NCI-H1092 (cell line): ENCODE results near the gene ZBTB17.

ENCODE experiments used
- DNase-seq: peaks from one replicate; lab custom pipeline; 2025; lab: John Stamatoyannopoulos, UW

The ZBTB17 gene

GRCh38 chr1:15960808-15961207 lies 15.1 kb downstream of the ZBTB17 start:
- DNase-seq = no peak

- DNase-seq = no peak
These were observed 16.0 kb downstream of the ZBTB17 start for GRCh38 chr1:15959827-15960446.

GRCh38 chr1:15959424-15959823 lies 16.5 kb downstream of the ZBTB17 start:
- DNase-seq = no peak

GRCh38 chr1:15958793-15959192 lies 17.1 kb downstream of the ZBTB17 start:
- no peak for DNase-seq

GRCh38 chr1:15958111-15958510 lies 17.8 kb downstream of the ZBTB17 start:
- DNase-seq = no peak

- no peak for DNase-seq
These were observed 18.4 kb downstream of the ZBTB17 start for GRCh38 chr1:15957221-15958095.

GRCh38 chr1:15956150-15956549 lies 19.8 kb downstream of the ZBTB17 start:
- no peak for DNase-seq

GRCh38 chr1:15955552-15955951 lies 20.3 kb downstream of the ZBTB17 start:
- no peak for DNase-seq

GRCh38 chr1:15954316-15954715 lies 21.6 kb downstream of the ZBTB17 start:
- no peak for DNase-seq

GRCh38 chr1:15953791-15954241 lies 22.1 kb downstream of the ZBTB17 start:
- DNase-seq = peak; percentile 86

- DNase-seq = no peak
These were observed 22.6 kb downstream of the ZBTB17 start for GRCh38 chr1:15953294-15953771.

GRCh38 chr1:15952317-15953258 lies 23.3 kb downstream of the ZBTB17 start:
- DNase-seq = no peak

- no peak for DNase-seq
These were observed 24.4 kb downstream of the ZBTB17 start for GRCh38 chr1:15951341-15952153.

- DNase-seq = no peak
These were observed 25.1 kb downstream of the ZBTB17 start for GRCh38 chr1:15950763-15951295.

- DNase-seq = no peak
These were observed 25.6 kb downstream of the ZBTB17 start for GRCh38 chr1:15950302-15950701.

- no peak for DNase-seq
These were observed 26.3 kb downstream of the ZBTB17 start for GRCh38 chr1:15949453-15950245.

GRCh38 chr1:15948595-15949452 lies 27.1 kb downstream of the ZBTB17 start:
- no peak for DNase-seq

- DNase-seq = no peak
These were observed 27.8 kb downstream of the ZBTB17 start for GRCh38 chr1:15948091-15948591.
